LNCaP clone FGC (cell line): ENCODE measurements around the gene MMD2.
A peak's percentile ranks its signal among the peaks of the same experiment; 100 is the strongest.
"Not testable (repeated sequence)": the region's sequence is repeated elsewhere in the genome, so short reads cannot be mapped to it uniquely, and the experiment has no call there.

ENCODE experiments used
- DNase-seq: peaks from one replicate; pipeline ENCODE4 v3.0.0-alpha.2; 2011; ENCODE audit warnings: low read depth
- H3K4me3 ChIP-seq: 2 replicates; pipeline ENCODE4 v1.5.1; 2011; ENCODE audit warnings: mild to moderate bottlenecking, low read depth, low read length, control low read depth
- CTCF ChIP-seq: IDR thresholded peaks from 2 replicates; pipeline ENCODE4 v1.5.1; 2012; ENCODE audit warnings: mild to moderate bottlenecking; ENCODE audit not compliant: control insufficient read depth, insufficient read depth; ENCODE audit errors: extremely low read depth

Gene MMD2

GRCh38 chr7:4895766-4896165, 63.2 kb downstream of the MMD2 start:
- DNase-seq = no peak
- no peak overlapping the region for H3K4me3 ChIP-seq
- no peak for TF ChIP-seq CTCF

- no peak for TF ChIP-seq CTCF
- no peak overlapping the region for H3K4me3 ChIP-seq
- no peak for DNase-seq
Observed at GRCh38 chr7:4894482-4894881, 64.5 kb downstream of the MMD2 start.

GRCh38 chr7:4893929-4894475, 65.0 kb downstream of the MMD2 start:
- no peak for TF ChIP-seq CTCF
- no peak overlapping the region for H3K4me3 ChIP-seq
- no peak for DNase-seq

GRCh38 chr7:4893188-4893587, 65.8 kb downstream of the MMD2 start:
- H3K4me3 ChIP-seq = not testable (repeated sequence)

GRCh38 chr7:4891522-4891921, 67.5 kb downstream of the MMD2 start:
- DNase-seq, H3K4me3 ChIP-seq: not testable (repeated sequence)

More at GRCh38 chr7:4893188-4893587, 65.8 kb downstream of the MMD2 start:
- DNase-seq = not testable (repeated sequence)

GRCh38 chr7:4889682-4890081, 69.3 kb downstream of the MMD2 start:
- no peak for DNase-seq
- TF ChIP-seq CTCF = no peak
- no peak overlapping the region for H3K4me3 ChIP-seq

- no peak overlapping the region for H3K4me3 ChIP-seq
- DNase-seq = peak; percentile 87
Observed at GRCh38 chr7:4888161-4888560, 70.8 kb downstream of the MMD2 start.

More at GRCh38 chr7:4888161-4888560, 70.8 kb downstream of the MMD2 start:
- no peak for TF ChIP-seq CTCF
